Stimulated activated CD4-positive, alpha-beta T cell treated with anti-CD3 and anti-CD28 coated beads, Interleukin-4, amount 100 ng/mL, for 4 hours (primary cell): ENCODE measurements around the gene TGM3.
"Not testable (repeated sequence)": the region's sequence is repeated elsewhere in the genome, so short reads cannot be mapped to it uniquely, and the experiment has no call there.

Experiments
- DNase-seq, 2 experiments: peaks; one replicate each; pipeline ENCODE4 v3.0.0-alpha.2; 2020

The TGM3 gene, protein sequence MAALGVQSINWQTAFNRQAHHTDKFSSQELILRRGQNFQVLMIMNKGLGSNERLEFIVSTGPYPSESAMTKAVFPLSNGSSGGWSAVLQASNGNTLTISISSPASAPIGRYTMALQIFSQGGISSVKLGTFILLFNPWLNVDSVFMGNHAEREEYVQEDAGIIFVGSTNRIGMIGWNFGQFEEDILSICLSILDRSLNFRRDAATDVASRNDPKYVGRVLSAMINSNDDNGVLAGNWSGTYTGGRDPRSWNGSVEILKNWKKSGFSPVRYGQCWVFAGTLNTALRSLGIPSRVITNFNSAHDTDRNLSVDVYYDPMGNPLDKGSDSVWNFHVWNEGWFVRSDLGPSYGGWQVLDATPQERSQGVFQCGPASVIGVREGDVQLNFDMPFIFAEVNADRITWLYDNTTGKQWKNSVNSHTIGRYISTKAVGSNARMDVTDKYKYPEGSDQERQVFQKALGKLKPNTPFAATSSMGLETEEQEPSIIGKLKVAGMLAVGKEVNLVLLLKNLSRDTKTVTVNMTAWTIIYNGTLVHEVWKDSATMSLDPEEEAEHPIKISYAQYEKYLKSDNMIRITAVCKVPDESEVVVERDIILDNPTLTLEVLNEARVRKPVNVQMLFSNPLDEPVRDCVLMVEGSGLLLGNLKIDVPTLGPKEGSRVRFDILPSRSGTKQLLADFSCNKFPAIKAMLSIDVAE

DNA sequence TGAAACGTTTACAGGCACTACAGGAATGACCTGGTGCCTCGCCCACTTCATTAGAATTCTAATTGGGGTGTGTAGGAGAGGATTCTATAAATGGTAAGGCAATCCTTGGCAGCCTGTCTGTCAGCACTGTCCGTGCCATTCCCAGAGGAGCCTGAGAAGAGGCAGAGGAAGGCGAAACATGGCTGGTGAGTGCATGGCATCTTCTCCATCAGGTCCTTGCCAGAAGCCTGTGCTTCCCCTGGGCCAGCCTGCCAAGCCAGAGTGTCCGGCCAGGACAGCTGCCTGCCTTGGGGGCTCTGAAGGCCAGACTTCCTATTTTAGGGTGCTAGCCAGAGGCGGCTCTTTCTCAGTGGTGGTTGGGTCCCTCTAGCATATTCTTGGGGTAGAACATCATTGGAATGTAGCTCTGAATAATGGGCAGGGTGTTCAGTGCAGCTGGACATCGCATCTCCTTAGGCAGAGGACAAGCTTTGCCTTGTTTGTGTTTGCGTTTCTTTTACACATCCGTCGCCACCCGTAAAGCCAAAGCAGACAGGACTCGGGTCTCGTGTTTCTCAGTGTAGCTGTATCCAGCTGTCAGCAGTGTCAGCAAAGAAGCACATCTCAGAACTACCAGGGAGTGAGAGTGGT is at the start of gene TGM3:
Gene TGM3, plus strand, starts transcription at position 116 of the 630 bp plus-strand sequence. Its CDS starts 63 bp downstream, at position 179.
- DNase-seq, result no peak

DNA sequence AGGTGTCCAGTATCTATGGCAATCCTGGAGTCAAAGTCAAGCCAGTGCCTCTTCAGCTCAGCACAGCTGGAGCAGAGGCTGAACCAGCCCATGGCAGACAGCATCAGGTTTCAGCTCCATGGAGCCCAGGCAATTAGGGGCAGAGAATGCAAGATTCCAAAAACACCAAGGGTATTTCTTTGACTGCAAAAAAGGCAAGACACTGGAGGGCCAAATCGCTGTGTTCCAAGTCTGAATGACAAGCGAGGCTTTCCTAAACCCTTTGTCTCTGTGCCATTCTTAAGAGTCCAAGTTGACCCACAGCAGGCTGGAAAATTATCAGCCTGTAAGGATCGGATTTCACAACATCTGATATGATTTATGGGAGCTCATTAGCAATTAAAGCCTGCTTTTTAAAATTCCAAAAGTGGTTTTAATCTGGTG is 49.7 kb upstream of the TGM3 start:
- DNase-seq, result no peak

DNA sequence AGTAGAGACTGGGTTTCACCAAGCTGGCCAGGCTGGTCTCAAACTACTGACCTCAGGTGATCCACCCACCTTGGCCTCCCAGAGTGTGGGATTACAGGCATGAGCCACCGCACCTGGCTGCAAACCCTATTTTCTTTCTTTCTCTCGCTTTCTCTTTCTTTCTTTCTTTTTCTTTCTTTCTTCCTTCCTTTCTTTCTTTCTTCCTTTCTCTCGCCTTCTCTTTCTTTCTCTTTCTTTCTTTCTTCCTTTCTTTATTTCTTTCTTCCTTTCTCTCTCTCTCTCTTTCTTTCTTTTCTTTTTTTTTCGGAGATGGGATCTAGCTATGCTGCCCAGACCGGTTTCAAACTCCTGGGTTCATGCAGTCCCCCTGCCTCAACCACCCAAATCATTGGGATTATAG is 47.0 kb upstream of the TGM3 start:
- no peak for DNase-seq

DNA sequence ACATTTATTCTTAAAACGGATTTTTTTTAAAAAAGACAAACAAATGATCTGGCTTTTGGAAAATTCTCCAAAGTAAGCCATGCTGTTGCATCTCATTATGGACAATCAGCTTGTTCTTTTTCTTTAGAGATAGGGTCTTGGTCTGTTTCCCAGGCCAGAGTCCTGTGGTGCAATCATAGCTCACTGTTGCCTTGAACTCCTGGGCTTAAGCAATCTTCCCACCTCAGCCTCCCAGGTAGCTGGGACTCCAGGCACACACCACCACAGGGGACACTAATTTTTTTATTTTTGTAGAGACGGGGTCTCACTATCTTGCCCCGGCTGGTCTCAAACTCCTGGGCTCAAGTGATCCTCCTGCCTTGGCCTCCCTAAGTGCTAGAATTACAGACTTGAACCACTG is 45.9 kb upstream of the TGM3 start:
- no peak for DNase-seq

DNA sequence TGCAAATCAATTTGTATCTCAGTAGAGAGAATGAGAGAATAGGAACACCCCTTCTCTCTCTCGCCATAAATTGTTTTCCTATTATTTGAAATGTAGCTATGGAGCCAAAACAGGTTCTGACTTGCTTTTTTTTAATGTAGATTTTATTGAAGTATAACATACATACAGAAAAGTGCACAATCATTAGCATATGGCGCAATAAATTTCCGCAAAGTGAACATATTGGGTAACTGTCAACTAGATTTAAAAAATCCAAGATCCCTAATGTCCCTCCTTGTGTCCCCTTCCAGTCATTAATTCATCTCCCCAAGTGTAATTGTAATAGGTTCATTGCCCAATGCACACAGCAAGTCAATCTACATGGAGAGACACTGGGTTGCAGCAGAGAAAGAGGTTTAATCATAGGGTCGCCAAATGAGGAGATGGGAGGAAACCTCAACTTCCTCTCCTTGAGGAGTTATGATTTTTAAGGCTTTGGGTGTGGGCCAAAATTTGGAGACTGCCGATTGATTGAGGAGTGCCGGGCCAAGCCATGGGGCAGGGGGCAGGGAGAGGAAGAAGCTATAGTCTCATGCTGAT is 43.3 kb upstream of the TGM3 start:
- no peak for DNase-seq

DNA sequence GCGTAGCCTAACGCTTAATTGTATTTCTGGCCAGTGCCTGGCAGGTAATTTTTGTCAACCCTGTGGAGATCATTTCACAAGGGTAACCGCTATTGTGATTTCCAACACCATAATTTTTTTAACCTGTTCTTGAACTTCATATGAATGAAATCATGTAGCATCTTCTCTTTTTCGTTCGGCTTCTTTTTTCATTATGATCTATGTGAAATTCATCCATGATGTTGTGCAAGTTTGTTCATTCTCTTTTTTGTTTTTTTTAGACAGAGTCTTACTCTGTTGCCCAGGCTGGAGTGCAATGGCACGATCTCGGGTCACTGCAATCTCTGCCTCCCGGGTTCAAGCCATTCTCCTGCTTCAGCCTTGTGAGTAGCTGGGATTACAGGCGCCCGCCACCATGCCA is 42.5 kb upstream of the TGM3 start:
- DNase-seq, result no peak

DNA sequence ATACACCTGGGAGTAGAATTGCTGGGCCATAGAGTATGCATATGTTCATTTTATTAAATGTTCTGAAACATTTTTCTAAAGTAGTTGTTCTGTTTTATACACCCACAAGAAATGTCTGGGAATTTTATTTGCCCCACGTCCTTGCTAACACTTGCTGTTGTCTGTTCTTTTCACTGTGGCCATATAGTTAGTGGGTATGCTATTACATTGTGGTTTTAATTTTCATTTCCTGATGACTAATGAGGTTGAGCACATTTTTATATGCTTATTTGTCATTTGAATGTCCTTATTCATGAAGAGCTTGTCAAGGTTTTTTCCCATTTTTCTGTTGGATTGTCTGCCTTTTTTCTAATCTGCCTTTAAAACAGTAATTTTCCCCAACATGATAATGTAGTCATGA is 41.5 kb upstream of the TGM3 start:
- no peak for DNase-seq

DNA sequence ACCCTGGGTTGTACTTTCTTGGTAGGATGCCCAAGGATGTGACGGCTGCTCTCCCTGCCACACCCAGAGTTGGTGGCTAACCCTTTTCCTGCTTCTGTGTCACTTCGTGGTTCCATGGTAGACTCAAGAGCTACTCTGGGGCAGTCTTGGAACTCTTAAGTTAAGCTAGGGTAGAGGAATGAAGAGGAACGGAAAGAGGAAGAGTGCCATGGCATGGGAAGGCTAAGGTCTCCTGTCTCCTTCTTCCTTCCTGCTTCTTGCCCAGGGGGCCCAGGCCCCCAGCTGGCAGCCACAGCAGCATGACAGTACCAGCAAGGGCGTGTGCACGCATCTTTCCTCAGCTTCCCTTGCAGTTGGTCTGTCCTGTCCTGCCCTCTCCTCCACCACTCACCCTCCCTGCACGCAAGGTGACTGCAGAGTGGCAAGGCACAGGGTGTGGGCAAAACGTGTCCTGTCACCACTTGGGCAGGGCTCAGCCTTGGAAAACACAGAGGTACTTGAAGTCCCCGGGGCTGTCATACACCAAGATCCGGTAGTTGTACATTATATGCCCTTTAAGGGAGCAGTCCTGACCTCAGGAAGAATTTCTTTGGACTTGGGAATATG is 39.8 kb upstream of the TGM3 start:
- DNase-seq, result no peak

DNA sequence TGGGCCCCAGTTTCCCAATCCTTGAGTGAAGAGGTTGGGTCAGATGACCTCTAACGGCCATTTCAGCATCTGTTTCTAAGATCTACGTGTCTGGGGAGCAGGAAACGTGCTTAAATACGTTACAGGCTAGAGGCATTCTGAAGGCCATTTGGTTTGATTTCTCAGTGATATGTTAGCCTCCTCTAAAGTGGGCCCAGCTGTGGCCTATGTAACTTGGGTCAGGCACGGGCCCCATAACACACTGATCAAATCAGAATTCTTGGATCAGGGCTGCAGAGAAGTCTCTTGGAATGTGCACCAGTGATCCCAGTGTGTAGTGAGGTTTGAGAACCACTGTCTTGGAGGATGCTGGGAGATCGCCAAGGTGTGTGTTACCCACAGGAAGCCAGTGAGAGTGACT is 36.1 kb upstream of the TGM3 start:
- no peak for DNase-seq

DNA sequence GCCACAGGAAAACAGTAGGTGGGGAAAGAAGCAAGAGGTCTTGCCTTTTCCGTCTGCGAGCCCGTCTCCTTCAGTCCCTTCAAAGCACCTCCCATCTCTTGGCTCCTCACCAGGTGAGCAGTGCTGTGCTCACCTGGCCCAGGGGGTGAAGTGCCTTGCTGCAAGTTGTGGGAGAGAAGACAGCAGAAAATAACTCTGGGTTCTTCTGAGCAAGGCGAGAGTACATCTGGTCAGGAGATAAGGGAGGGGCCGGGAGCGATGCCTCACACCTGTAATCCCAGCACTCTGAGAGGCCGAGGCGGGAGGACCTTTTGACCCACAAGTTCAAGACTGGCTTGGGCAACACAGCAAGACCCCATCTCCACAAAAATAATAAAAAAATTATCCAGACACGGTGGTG is 35.6 kb upstream of the TGM3 start:
- DNase-seq, result no peak

DNA sequence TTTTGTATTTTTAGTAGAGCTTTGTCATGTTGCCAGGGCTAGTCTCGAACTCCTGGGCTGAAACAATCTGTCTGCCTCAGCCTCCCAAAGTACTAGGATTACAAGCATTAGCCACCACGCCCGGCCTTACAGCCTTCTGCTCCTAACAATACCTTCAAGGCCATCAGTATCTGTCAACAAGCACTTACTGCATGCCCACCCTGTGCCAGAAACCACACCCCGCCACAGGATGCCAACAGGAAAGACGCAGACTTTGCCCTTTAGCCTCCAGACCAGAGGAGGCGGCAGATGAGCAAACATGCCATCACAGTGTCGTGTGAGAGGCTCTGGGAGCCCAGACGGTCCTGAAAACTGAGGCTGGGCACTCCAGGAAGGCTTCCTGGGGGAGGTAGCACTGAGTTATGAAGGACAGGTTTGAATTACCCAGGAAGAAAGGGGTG is 34.7 kb upstream of the TGM3 start:
- no peak for DNase-seq

DNA sequence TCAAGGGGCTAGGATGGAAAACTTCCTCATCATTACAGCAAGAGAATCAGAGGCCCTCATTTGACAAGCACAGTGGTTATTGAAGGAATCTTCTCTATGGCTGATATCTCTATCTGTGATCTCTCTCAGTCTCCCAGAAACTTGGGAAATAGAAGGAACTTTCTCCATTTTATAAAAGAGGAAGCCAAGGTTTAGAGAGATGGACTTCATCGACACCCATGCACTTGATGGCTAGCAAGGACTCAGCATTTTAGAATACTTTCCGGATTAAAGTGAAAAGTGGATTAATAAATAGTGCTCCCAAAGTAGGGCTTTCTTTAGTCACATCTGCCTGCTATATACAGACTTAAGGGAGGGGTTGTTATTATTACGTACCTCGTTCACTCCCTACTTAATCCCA is 34.2 kb upstream of the TGM3 start:
- no peak for DNase-seq

DNA sequence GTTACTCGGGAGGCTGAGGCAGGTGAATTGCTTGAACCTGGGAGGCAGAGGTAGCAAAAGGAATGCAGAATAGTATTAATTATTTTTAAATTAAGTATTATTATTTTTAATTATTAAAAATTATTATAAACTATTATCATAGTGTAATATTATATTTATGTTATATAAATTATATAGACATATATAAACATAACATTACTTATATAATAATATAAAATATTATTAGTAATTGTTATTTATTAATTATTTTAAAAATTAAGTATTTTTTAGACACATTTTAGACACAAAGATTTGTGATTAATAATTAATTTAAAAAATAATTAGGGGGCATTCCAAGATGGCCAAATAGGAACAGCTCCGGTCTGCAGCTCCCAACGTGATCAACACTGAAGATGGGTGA is 31.7 kb upstream of the TGM3 start:
- DNase-seq, result no peak

DNA sequence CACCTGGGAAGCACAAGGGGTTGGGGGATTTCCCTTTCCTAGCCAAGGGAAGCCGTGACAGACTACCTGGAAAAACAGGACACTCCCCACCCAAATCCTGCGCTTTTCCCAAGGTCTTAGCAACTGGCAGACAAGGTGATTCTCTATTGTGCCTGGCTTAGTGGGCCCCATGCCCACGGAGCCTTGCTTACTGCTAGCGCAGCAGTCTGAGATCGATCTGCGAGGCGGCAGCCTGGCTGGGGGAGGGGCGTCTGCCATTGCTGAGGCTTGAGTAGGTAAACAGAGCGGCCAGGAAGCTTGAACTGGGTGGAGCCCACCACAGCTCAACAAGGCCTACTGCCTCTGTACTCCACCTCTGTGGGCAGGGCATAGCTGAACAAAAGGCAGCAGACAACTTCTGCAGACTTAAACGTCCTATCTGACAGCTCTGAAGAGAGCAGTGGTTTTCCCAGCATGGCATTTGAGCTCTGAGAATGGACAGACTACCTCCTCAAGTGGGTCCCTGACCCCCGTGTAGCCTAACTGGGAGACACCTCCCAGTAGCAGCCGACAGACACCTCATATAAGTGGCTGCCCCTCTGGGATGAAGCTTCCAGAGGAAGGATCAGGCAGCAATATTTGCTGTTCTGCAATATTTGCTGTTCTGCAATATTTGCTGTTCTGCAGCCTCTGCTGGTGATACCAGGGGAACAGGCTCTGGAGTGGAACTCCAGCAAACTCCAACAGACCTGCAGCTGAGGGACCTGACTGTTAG is 31.0 kb upstream of the TGM3 start:
- DNase-seq, result not testable (repeated sequence)

DNA sequence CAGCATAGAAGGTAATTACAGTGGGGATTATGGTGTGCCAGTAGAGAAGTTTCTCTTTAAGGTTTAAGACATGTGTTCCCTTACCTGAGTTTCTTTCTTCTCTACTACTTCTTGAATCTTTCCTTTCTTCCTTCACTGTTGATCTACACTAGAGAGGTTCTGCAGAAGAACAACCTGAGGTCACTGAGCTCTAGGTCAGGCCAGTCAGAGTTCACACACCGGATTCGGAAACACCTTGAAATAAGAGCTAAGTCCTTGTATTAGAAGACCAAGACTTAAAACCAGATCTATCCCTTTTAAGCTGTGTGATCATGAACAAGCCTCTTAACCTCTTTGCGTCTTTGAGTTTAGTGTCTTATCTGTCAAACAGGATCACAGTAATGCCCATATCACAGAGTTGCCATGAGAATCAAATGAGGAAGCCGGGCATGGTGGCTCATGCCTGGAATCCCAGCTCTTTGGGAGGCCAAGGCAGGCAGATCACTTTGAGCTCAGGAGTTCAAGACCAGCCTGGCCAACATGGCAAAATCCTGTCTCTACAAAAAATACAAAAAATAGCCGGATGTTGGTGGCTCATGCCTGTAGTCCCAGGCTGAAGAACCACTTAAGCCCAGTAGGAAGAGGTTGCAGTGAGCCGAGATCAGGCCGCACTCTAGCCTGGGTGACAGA is 22.0 kb upstream of the TGM3 start:
- DNase-seq, result no peak

DNA sequence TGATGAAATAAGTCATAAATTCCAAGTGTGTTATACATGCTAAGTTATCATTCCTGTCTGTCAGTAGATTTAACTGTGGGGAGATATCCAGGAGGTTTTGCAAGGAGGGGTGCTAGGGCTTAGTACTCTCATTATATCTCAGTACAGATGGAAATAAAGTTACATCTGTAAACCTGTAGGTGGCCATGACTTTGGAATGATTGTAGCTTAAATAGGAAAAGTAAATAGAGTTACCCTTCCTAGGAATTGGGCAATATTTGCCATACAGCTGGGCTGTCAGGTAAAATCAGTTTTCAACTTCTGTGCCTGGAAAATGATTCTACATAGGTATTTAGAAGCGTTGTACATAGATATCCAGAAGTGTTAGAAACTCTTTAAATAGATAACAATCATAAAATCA is 19.8 kb upstream of the TGM3 start:
- DNase-seq, result no peak

DNA sequence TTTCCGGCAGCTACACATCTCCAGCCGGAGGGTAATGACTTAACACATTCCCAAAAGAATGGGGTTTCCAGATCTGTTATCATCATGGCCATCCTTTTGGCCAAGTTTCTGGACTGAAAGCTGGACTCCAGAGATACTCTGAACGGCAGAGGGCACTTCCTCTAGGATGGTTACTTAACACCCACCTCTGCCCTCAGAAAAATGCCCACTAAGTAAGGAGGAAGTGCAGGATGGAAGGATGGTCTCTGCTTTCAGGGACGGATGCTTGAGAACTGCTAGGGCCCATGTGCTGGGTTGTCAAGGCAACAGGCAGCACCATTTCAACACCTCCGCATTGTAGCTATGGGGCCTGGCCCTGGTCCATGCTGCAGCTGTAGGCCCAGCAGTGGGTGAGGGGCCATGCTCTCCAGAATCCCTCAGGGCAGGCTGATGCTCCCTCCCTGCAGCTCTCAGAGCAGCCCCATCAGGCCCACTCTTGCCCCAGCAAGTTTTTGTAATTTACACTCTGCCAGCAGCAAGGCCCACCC is 16.5 kb upstream of the TGM3 start:
- no peak for DNase-seq

DNA sequence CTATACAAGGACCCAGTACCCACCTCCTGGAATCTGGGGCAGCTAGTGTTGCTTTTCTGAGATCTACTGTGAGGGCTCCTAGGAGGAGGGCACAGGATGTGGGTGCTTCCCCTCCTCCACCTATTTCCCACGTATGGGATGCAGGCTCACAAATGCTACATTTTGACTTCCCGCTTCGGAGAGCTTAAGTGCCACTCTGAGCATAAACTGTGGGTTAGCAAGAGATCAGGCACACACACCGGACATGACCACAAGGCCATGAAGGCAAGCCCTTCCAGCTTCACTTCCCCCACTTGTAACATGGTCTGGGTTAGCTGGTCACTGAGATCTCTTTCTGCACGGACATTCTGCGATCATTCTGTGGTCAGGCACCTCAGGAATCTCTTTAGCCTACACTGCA is 15.7 kb upstream of the TGM3 start:
- no peak for DNase-seq

DNA sequence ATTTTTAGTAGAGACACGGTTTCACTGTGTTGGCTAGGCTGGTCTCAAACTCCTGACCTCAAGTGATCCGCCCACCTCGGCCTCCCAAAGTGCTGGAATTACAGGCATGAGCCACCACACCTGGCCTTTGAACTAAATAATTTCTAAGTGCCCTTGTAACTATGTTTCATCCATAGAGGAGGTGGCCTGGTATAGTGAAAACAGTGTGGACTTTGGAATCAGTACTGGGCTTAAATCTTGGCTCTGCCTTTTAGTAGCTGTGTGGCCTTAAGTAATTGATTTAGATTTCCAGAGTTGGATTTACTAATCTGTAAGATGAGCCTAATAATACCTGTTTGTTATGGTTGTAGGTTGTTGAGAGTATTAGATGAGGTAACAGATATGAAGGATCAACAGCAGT is 14.2 kb upstream of the TGM3 start:
- DNase-seq, result no peak

DNA sequence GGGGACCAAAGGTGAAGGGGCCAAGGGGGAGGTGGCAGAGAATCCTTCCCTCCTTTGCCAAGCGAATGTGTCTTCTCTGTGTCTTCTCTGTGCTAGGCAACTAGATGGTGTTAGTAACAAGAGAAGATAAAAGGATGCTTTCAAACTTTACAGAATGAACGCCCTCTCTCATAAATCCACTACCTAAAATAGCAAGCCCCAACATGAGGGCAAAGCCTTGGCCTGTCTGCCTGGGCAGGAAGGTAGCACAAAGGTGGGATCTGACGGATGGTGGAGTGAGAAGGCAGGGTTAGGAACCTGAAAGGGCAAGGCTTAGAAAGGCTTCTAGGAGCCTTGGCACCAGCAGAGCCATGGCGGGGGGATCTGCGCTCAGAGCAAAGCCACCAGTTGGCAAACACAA is 13.6 kb upstream of the TGM3 start:
- no peak for DNase-seq

DNA sequence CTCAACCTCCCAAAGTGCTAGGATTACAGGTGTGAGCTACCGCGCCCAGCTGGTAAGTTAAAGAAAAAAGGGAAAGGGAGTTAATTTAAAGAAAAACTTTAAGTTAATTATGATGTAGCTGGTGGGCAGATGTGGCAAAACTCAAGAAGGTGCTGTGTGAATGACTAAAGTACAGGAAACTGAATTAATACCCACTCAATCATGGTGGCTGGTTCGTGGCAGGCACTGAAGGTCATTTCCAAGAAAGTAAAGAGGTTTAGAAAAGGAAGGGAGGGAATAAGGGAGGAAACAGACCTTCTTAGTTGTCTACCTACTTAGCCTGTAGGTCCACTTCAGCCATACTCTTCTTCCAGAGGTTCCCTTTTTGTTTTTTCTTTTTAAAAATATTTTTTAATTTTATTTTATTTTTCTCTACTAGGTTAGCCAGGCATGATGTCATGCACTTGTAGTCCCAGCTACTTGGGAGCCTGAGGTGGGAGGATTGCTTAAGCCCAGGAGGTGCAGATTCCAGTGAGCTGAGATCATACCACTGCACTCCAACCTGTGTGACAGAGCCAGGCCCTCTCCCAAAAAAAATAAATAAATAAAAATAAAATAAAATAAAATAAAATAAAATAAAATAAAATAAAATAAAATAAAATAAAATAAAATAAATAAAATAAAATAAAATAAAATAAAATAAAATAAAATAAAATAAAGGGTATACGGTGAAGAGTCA is 11.9 kb upstream of the TGM3 start:
- DNase-seq, result no peak
